Astrocyte (in vitro differentiated cells and primary cell): ENCODE measurements around the gene DNAH17.

Source experiments
- CTCF ChIP-seq: IDR thresholded peaks from 2 replicates; pipeline ENCODE4 v1.5.1; 2011; ENCODE audit warnings: low read depth, mild to moderate bottlenecking, inconsistent platforms, low read length, moderate library complexity; ENCODE audit not compliant: insufficient read depth
- EZH2 ChIP-seq: IDR thresholded peaks from 2 replicates; pipeline ENCODE4 v1.6.1; 2012; ENCODE audit warnings: mild to moderate bottlenecking, low read length, inconsistent platforms; ENCODE audit not compliant: insufficient read depth

GRCh38 chr17:78546476-78546875 lies 30.7 kb downstream of the DNAH17 start:
- TF ChIP-seq CTCF (no peak), EZH2 (no peak)
